ENCODE data around the gene KAT2B.

DNA sequence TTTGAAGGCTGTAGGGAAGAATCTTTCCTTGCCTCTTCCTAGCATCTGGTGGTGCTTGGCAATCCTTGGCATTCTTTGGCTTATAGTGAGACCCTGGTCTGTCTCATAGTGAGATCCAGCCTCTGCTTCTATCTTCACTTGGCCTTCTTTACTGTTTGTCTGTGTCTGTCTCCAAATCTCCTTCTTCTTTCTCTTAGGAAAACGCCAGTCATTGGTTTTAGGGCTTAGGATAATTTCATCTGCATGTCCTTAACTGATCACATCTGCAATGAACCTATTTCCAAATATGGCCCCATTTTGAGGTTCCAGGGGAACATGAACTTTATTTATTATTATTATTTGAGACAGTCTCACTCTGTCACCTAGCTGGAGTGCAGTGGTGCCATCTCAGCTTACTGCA, 25.8 kb downstream of the KAT2B start:
- no peak for TF ChIP-seq CHD2 (IDR thresholded peaks at IDR 0.05; ENCODE audit: low read length)
- no peak for TF ChIP-seq TAF7 (optimal IDR thresholded peaks at IDR 0.05; ENCODE audit: borderline replicate concordance, low read depth, low read length)
